ENCODE measurements around the gene MRPL50. TPM values are rescaled to one million over a fixed set of nuclear protein-coding genes. Genes with fewer than 3 reads are reported as not detected.

Gene MRPL50
- total RNA-seq, 3 donors from 2014 or later (not counting 1 experiment from before 2014, with no cell fraction given) = 4.4 to 5.9 (median 5.1) TPM

GRCh38 chr9:101354143-101354764 is 44.2 kb downstream of the MRPL50 start:
- Histone ChIP-seq H3K4me1 (ENCODE audit: control insufficient read depth, insufficient read depth, low read length) (no peaks in the 10 kb centered on the region), H3K9me3 (ENCODE audit: control insufficient read depth, insufficient read depth, low read length) (no peaks in the 10 kb centered on the region), H3K4me3 (ENCODE audit: low read length) (no peak overlapping the region), H3K36me3 (ENCODE audit: control insufficient read depth, insufficient read depth, low read length) (no peaks in the 10 kb centered on the region), H3K27ac (ENCODE audit: low read length) (no peak overlapping the region), H3K27me3 (ENCODE audit: control insufficient read depth, insufficient read depth, low read length) (no peaks in the 10 kb centered on the region)
- H3K9me3 Mint-ChIP-seq = no peaks in the 10 kb centered on the region
- intact Hi-C loops (cut with micrococcal nuclease) = no loop called here
- H3K27me3 Mint-ChIP-seq (ENCODE audit: low read depth in 2 of 2) = peaks cover 0 to under 1% of the 10 kb centered on the region in 2 donors
- DNase-seq (no peak), ATAC-seq (no peak)
- no peak overlapping the region for H3K27ac Mint-ChIP-seq
- H3K36me3 Mint-ChIP-seq = no peaks in the 10 kb centered on the region
- no peak overlapping the region for H3K4me3 Mint-ChIP-seq
- no peaks in the 10 kb centered on the region for H3K4me1 Mint-ChIP-seq
- no peak for TF ChIP-seq CTCF (IDR thresholded peaks at IDR 0.05)
- 95% methylated on average over 4 of the region's 5 CpGs for WGBS (ENCODE audit: insufficient coverage)

GRCh38 chr9:101353683-101354082 is 44.7 kb downstream of the MRPL50 start:
- no peak for TF ChIP-seq CTCF (IDR thresholded peaks at IDR 0.05)
- Histone ChIP-seq H3K4me3 (ENCODE audit: low read length) (no peak overlapping the region), H3K4me1 (ENCODE audit: control insufficient read depth, insufficient read depth, low read length) (no peaks in the 10 kb centered on the region), H3K36me3 (ENCODE audit: control insufficient read depth, insufficient read depth, low read length) (no peaks in the 10 kb centered on the region), H3K9me3 (ENCODE audit: control insufficient read depth, insufficient read depth, low read length) (no peaks in the 10 kb centered on the region), H3K27me3 (ENCODE audit: control insufficient read depth, insufficient read depth, low read length) (no peaks in the 10 kb centered on the region), H3K27ac (ENCODE audit: low read length) (no peak overlapping the region)
- Mint-ChIP-seq H3K36me3 (no peaks in the 10 kb centered on the region), H3K4me3 (no peak overlapping the region), H3K4me1 (no peaks in the 10 kb centered on the region), H3K9me3 (no peaks in the 10 kb centered on the region), H3K27me3 (ENCODE audit: low read depth in 2 of 2) (peaks cover 0 to 5% of the 10 kb centered on the region in 2 donors), H3K27ac (no peak overlapping the region)
- WGBS (ENCODE audit: insufficient coverage) = 89% methylated on average over 2 of the region's 2 CpGs
- DNase-seq (no peak), ATAC-seq (no peak)
- intact Hi-C loops (cut with micrococcal nuclease) = no loop called here

- H3K27me3 ChIP-seq (ENCODE audit: control insufficient read depth, insufficient read depth, low read length) = no peaks in the 10 kb centered on the region
- H3K27ac ChIP-seq (ENCODE audit: low read length) = no peak overlapping the region
- DNase-seq (no peak), ATAC-seq (no peak)
- no peak overlapping the region for H3K27ac Mint-ChIP-seq
- no peak for TF ChIP-seq CTCF (IDR thresholded peaks at IDR 0.05)
- no peak overlapping the region for H3K4me3 Mint-ChIP-seq
- H3K9me3 Mint-ChIP-seq = no peaks in the 10 kb centered on the region
- no peaks in the 10 kb centered on the region for H3K36me3 Mint-ChIP-seq
- no peaks in the 10 kb centered on the region for H3K4me1 ChIP-seq (ENCODE audit: control insufficient read depth, insufficient read depth, low read length)
- no peaks in the 10 kb centered on the region for H3K4me1 Mint-ChIP-seq
- intact Hi-C loops (cut with micrococcal nuclease) = no loop called here
- 87% methylated on average over 6 of the region's 6 CpGs for WGBS (ENCODE audit: insufficient coverage)
- H3K9me3 ChIP-seq (ENCODE audit: control insufficient read depth, insufficient read depth, low read length) = no peaks in the 10 kb centered on the region
- H3K4me3 ChIP-seq (ENCODE audit: low read length) = no peak overlapping the region
- no peaks in the 10 kb centered on the region for H3K36me3 ChIP-seq (ENCODE audit: control insufficient read depth, insufficient read depth, low read length)
- peaks cover 0 to 5% of the 10 kb centered on the region in 2 donors for H3K27me3 Mint-ChIP-seq (ENCODE audit: low read depth in 2 of 2)
These were observed 45.4 kb downstream of the MRPL50 start for GRCh38 chr9:101352892-101353463.

- no peaks in the 10 kb centered on the region for H3K36me3 Mint-ChIP-seq
These were observed 48.1 kb downstream of the MRPL50 start for GRCh38 chr9:101350285-101350684.

More at GRCh38 chr9:101350285-101350684, 48.1 kb downstream of the MRPL50 start:
- ATAC-seq (no peak), DNase-seq (no peak)
- intact Hi-C loops (cut with micrococcal nuclease) = no loop called here
- Mint-ChIP-seq H3K27me3 (ENCODE audit: low read depth in 2 of 2) (peaks cover 5 to 7% of the 10 kb centered on the region in 2 donors), H3K4me1 (no peaks in the 10 kb centered on the region), H3K27ac (no peak overlapping the region), H3K4me3 (no peak overlapping the region), H3K9me3 (no peaks in the 10 kb centered on the region)
- no peaks in the 10 kb centered on the region for H3K4me1 ChIP-seq (ENCODE audit: control insufficient read depth, insufficient read depth, low read length)
- H3K9me3 ChIP-seq (ENCODE audit: control insufficient read depth, insufficient read depth, low read length) = no peaks in the 10 kb centered on the region
- WGBS (ENCODE audit: insufficient coverage) = 75% methylated on average over 1 of the region's 1 CpG
- no peak overlapping the region for H3K4me3 ChIP-seq (ENCODE audit: low read length)
- no peak for TF ChIP-seq CTCF (IDR thresholded peaks at IDR 0.05)
- H3K36me3 ChIP-seq (ENCODE audit: control insufficient read depth, insufficient read depth, low read length) = no peaks in the 10 kb centered on the region
- H3K27me3 ChIP-seq (ENCODE audit: control insufficient read depth, insufficient read depth, low read length) = no peaks in the 10 kb centered on the region
- no peak overlapping the region for H3K27ac ChIP-seq (ENCODE audit: low read length)

All from natural killer cell (primary cell).